PC-9 (cell line): ENCODE measurements around the gene RFTN1. TPM values are rescaled to one million over a fixed set of nuclear protein-coding genes. Genes with fewer than 3 reads are reported as not detected.

Experiments used
- BruUV-seq: library from RNA; stranded (reverse); fragments of 400-500 nt; replicated peaks from 2 replicates; lab custom pipeline; 2021; lab: Mats Ljungman, UMichigan
- CTCF ChIA-PET: fragments of 300-600 bp; sonication (Branson Sonifier 250); formaldehyde crosslinking; loops from one replicate; lab custom pipeline; 2022; ENCODE audit warnings: antibody characterized with exemption; lab: Charles Lee
- POLR2A ChIA-PET: fragments of 300-600 bp; sonication (Branson Sonifier 250); formaldehyde crosslinking; loops from one replicate; lab custom pipeline; 2022; ENCODE audit warnings: antibody characterized with exemption; ENCODE audit not compliant: unreplicated experiment; lab: Charles Lee
- DNase-seq, 2 experiments: peaks; one replicate each; pipeline versions ENCODE4 v3.0.0 to v3.0.0-alpha.2; 2015 to 2022; ENCODE audit warnings: mixed read lengths in 1 of 2
- H2AFZ ChIP-seq: fragments of 200-600 bp; sonication (generic); 2 replicates; pipeline ENCODE4 v1.8.1; 2017; ENCODE audit warnings: antibody characterized with exemption
- H3F3A ChIP-seq: fragments of 200-600 bp; sonication (generic); 2 replicates; pipeline ENCODE4 v1.8.1; 2017; ENCODE audit warnings: antibody characterized with exemption, mild to moderate bottlenecking, low read depth; ENCODE audit not compliant: insufficient read depth
- H3K27ac ChIP-seq: fragments of 200-600 bp; sonication (generic); 2 replicates; pipeline ENCODE4 v1.6.1; 2016; ENCODE audit warnings: mixed run types
- H3K27me3 ChIP-seq: fragments of 200-600 bp; sonication (generic); 2 replicates; pipeline ENCODE4 v1.6.1; 2016; ENCODE audit warnings: low read depth, mixed run types; ENCODE audit not compliant: insufficient read depth
- H3K36me3 ChIP-seq: fragments of 200-600 bp; sonication (generic); 2 replicates; pipeline ENCODE4 v1.6.1; 2016; ENCODE audit warnings: low read depth, mixed run types
- H3K4me1 ChIP-seq: fragments of 200-600 bp; sonication (generic); replicated peaks from 2 replicates; pipeline ENCODE4 v1.6.1; 2016; ENCODE audit warnings: mixed run types; ENCODE audit not compliant: insufficient read depth
- H3K4me2 ChIP-seq: fragments of 200-600 bp; sonication (generic); 2 replicates; pipeline ENCODE4 v1.6.1; 2017; ENCODE audit warnings: mixed run types
- H3K4me3 ChIP-seq: fragments of 200-600 bp; sonication (generic); 2 replicates; pipeline ENCODE4 v1.6.1; 2016; ENCODE audit warnings: mixed run types
- H3K79me2 ChIP-seq: fragments of 200-600 bp; sonication (generic); 2 replicates; pipeline ENCODE4 v1.6.1; 2017; ENCODE audit warnings: low read depth, mixed run types
- H3K9me2 ChIP-seq: fragments of 200-600 bp; sonication (generic); 2 replicates; pipeline ENCODE4 v1.8.1; 2017; ENCODE audit warnings: mild to moderate bottlenecking; ENCODE audit not compliant: insufficient read depth
- H3K9me3 ChIP-seq: fragments of 200-600 bp; sonication (generic); 2 replicates; pipeline ENCODE4 v1.8.1; 2016; ENCODE audit warnings: low read depth; ENCODE audit not compliant: insufficient read depth
- H4K20me1 ChIP-seq: fragments of 200-600 bp; sonication (generic); 2 replicates; pipeline ENCODE4 v1.8.1; 2017; ENCODE audit not compliant: insufficient read depth
- CTCF ChIP-seq: fragments of 200-600 bp; sonication (generic); conservative IDR thresholded peaks from 2 replicates; pipeline ENCODE4 v1.6.1; 2017; ENCODE audit warnings: mixed run types, antibody characterized with exemption, mild to moderate bottlenecking, moderate library complexity
- EZH2 ChIP-seq: fragments of 200-600 bp; sonication (generic); IDR thresholded peaks from 2 replicates; pipeline ENCODE4 v1.8.0; 2017; ENCODE audit warnings: antibody characterized with exemption, low read depth
- intact Hi-C: fragments of 100-400 bp; cut with micrococcal nuclease; formaldehyde crosslinking; loops from one replicate; pipeline ENCODE4 v1.10.0; 2022; ENCODE audit not compliant: unreplicated experiment
- total RNA-seq: library from RNA; stranded (reverse); gene quantifications from 2 replicates; pipeline ENCODE4 v1.2.3, GENCODE V29; 2021

Gene RFTN1
- total RNA-seq, 1 experiment from 2014 or later, result 0.41 TPM

GRCh38 chr3:16468336-16469098 is 45.0 kb downstream of the RFTN1 start:
- H3F3A ChIP-seq, result no peaks in the 10 kb centered on the region
- no peaks in the 10 kb centered on the region for H4K20me1 ChIP-seq
- H3K79me2 ChIP-seq, result no peaks in the 10 kb centered on the region
- H3K9me3 ChIP-seq, result peaks cover 6% of the 10 kb centered on the region
- no peaks in the 10 kb centered on the region for H3K9me2 ChIP-seq
- H3K27ac ChIP-seq, result no peak overlapping the region
- CTCF ChIA-PET, result no interaction called here
- intact Hi-C loops, result no loop called here
- H3K36me3 ChIP-seq, result no peaks in the 10 kb centered on the region
- H3K4me3 ChIP-seq, result no peak overlapping the region
- H3K27me3 ChIP-seq, result 0 out of 2 replicates have a peak, but pooled peaks cover 4% of the 10 kb centered on the region
- TF ChIP-seq EZH2 (no peak), CTCF (no peak)
- POLR2A ChIA-PET, result no interaction called here
- no peak for DNase-seq
- H2AFZ ChIP-seq, result no peak overlapping the region
- no peaks in the 10 kb centered on the region for H3K4me1 ChIP-seq
- BruUV-seq, result no TSS peak
- H3K4me2 ChIP-seq, result no peak overlapping the region

GRCh38 chr3:16468002-16468335 is 45.5 kb downstream of the RFTN1 start:
- ChIA-PET CTCF (no interaction called here), POLR2A (no interaction called here)
- no peaks in the 10 kb centered on the region for H3K9me2 ChIP-seq
- TF ChIP-seq CTCF, result no peak
- TF ChIP-seq EZH2, result no peak
- 0 out of 2 replicates have a peak, but pooled peaks cover 4% of the 10 kb centered on the region for H3K27me3 ChIP-seq
- no peak overlapping the region for H3K4me3 ChIP-seq
- no peaks in the 10 kb centered on the region for H3K36me3 ChIP-seq
- no peak overlapping the region for H2AFZ ChIP-seq
- no TSS peak for BruUV-seq
- H3K4me2 ChIP-seq, result no peak overlapping the region
- intact Hi-C loops, result no loop called here
- H3K79me2 ChIP-seq, result no peaks in the 10 kb centered on the region
- H3K4me1 ChIP-seq, result no peaks in the 10 kb centered on the region
- no peak overlapping the region for H3K27ac ChIP-seq
- H4K20me1 ChIP-seq, result no peaks in the 10 kb centered on the region
- H3F3A ChIP-seq, result no peaks in the 10 kb centered on the region
- DNase-seq, result no peak
- H3K9me3 ChIP-seq, result peaks cover 6% of the 10 kb centered on the region

- no TSS peak for BruUV-seq
- Histone ChIP-seq H3F3A (no peaks in the 10 kb centered on the region), H3K27me3 (0 out of 2 replicates have a peak, but pooled peaks cover 4% of the 10 kb centered on the region), H3K9me3 (peaks cover 6% of the 10 kb centered on the region), H3K4me1 (no peaks in the 10 kb centered on the region), H3K36me3 (no peaks in the 10 kb centered on the region), H4K20me1 (no peaks in the 10 kb centered on the region), H3K9me2 (no peaks in the 10 kb centered on the region), H3K4me3 (no peak overlapping the region), H3K4me2 (no peak overlapping the region), H2AFZ (no peak overlapping the region), H3K27ac (no peak overlapping the region), H3K79me2 (no peaks in the 10 kb centered on the region)
- no peak for TF ChIP-seq EZH2
- no peak for TF ChIP-seq CTCF
- intact Hi-C loops, result no loop called here
- CTCF ChIA-PET, result no interaction called here
- POLR2A ChIA-PET, result no interaction called here
- no peak for DNase-seq
These were observed 46.1 kb downstream of the RFTN1 start for GRCh38 chr3:16467393-16467792.
